GM18861 (cell line): ENCODE measurements around the gene ATP10B.

Experiments
- ATAC-seq: cut with Tn5 transposase; IDR thresholded peaks from one replicate; pipeline ENCODE4 v1.9.1; 2021; ENCODE audit not compliant: unreplicated experiment

ATP10B gene

DNA sequence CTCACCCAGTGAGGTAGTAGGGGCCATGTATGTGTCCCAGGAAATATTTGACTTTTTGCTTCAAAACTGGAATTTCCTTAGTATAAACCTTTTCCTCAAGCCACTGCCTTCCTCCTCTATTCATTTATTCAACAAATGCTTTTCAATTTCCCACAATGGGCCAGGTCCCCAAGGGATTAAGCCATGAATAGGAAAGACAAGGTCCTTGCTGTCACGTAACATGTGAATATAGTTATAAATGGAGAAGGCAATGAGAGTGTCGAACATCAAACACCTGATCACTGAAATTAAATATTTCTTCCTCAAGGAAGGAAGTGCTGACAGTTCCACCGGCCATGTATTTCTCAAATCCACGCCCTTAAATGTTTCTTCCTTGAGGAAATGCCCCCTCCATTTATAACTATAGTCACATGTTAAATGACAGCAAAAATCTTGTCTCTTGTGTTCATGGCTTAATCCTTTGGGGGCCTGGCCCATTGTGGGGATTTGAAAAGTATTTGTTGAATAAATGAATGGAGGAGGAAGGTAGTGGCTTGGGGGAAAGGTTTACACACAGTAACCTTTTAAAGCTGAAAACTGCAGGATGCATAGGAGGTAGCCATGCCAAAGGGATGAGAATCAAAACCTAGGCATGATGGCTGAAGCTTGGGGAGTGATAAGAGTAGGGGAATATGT, 284.8 kb downstream of the ATP10B start:
- no peak for ATAC-seq

DNA sequence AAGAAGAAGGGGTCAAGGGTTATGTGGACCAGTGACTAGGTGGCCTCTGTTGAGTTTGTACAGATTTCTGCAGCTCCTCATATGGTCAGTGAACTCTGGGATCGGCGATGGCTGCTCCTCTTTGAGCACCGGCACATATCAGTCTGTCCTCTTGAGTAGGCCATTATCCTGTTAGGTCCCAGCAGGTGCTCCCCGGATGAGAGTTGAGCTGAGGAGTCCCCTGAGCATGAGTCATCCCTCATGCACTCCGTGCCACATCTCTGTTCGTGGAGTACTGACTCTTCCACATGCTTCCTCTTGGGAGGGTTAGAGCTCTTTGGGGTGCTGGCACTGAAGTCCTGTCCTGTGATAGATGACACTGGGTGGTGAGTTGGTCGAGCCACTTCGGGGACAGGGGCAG, 286.6 kb downstream of the ATP10B start:
- no peak for ATAC-seq

DNA sequence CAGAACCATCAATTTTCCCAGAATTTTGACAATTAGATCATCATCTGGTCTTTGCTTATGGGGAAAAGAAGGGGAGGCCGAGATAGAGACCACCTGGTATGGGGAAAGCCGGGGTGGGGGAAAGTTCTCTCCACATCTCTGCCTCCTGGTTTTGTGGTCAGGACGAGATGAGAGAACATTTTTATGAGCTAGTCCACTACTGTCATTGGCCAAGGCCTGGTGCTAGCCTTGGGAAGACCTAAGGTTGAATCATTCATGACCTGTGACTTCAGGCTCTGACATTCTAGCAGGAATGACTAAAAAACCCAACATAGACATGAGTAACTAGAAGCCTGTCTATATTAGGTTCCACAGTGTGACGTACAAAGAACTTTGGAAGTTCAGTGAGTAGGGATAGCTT, 295.2 kb downstream of the ATP10B start:
- no peak for ATAC-seq

DNA sequence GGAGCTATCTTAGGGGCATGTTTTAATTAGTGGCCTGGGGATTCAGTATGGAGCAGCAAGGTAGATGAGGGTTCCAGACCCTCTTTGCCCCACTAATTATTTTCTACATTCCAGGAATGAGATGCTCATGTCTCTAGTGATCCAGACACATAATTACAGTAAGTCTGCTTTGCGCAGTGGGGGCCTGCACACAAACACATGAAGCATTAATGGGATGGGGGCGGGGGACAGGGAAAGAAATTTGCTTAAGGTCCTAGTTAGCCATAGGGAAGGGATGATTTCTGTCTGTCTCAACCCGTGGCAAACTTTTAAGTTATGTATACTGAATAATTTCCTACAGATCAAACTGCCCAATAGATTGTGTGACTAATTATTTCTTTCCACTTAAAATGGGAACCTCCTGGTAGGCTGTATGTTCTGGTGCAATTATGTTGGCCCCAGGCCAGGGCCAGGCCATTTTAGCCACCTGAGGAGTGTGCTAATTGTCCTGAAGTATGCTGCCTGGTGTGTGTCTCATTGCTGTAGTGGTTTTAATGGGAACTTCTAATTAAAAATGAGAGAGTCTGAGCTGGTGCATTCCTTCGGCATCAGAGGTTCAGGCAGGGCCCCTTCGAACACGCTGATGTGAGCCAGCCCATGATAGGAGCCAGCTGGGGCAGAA, 295.9 kb downstream of the ATP10B start:
- no peak for ATAC-seq

DNA sequence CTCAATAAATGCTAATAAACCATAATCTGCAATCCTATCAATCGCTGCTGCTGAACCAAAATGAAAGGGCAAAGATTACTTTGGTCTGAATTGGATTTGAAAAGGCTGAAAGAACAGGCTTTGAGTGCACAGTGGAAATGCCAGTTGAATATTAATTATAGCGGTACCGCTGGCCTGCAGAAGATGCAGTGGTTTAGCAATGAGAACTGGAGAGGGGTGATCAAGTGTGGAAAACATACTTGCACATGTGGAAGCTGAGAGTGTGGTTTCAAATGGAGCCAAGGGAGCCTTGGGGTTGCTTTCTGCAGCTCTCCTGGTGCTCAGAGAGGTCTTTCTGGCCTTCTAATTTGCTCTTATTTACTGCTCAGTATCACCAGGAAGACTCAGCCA, 296.4 kb downstream of the ATP10B start:
- ATAC-seq = no peak

DNA sequence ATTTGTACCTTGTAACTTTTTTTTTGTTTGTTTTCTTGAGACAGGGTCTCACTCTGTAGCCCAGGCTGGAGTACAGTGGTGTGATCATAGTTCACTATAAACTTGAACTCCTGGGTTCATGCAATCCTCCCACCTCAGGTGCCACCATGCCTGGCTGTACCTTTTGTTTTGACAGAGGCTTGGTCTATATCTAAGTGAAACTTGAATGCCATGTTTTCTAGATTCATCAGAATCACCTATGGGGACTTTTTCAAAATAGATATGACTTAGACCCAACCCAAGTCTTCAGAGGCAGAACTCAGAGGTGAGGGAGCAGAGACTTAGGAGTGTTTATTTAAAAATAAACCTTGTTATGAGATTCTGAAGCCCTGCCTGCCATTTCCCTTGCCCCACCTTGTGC, 301.9 kb downstream of the ATP10B start:
- ATAC-seq = no peak

DNA sequence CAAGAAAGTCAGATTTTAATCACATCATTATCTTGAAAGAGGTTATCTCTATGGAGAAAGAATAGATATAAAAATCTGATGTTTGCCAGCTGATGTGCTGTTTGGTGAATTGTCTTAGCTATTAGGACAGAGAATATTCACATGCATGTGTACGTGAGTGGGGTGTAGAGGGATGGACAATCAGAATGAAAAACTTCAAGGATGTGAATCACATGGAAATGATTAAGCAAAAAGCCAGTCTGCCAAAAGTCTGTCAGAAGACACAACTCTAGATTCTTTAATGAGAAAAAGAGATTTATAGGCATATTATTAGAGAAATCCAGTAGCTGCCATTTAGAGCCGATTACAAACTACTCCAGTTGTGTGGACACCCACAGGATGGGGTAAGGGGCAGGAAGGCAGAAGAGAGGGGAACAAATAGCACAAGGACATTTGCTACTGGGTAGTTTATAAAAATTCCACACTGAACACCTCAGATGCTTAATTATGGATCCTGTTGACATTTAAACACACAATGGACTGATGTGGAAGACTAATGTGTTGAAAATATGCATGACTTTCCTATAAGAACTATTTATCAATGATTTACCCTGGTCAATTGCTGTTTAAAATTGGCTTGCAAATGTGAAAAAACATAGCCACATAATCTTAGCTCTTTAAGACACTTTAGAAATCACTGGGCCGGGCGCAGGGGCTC, 302.9 kb downstream of the ATP10B start:
- ATAC-seq = no peak

DNA sequence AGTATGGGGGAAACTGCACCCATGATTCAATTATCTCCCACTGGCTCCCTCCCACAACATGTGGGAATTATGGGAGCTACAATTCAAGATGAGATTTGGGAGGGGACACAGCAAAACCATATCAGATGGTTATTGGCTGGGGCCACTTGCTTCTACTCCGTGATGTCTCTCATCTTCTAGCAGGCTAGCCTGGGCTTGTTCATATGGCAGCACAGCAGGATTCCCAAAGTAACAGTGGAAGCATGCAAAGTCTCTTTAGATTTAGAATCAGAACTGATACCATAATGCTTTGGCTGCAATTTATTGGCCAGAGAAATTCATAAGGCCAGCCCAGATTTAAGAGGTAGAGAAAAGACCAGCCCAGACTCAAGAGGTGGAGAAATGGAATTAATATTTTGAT, 304.1 kb downstream of the ATP10B start:
- no peak for ATAC-seq

DNA sequence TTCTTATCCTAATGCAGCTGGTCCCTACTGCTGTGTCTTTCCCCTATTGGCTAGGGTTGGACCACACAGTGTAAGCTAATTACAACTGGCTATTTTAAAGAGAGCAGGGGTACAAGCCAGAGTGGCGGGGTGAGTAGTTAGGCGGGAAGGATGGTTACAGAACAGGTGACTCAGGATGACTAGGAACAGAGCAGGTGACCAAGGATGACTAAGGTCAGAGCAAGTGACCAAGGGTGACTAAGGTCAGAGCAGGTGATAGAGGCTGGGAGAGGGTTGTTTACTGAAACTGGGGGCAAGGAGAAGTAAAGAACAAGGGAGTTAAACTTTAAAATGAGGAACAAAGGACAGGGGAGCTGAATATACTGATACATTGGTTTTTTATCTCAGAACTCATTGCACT, 304.9 kb downstream of the ATP10B start:
- ATAC-seq = no peak

DNA sequence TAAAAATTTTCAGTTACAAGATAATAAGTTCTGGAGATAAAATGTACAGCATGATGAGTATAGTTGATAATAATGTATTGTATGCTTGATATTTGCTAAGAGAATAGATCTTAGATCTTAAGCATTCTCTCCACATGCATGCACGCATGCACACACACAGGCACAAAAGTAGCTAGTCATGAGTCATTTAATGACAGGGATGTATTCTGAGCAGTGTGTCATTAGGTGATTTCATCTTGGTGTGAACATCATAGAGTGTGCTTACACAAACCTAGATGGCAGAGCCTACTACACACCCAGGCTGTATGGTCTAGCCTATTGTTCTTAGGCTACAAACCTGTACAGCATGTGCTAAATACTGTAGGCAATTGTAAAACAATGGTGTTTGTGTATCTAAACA, 306.2 kb downstream of the ATP10B start:
- ATAC-seq = no peak

DNA sequence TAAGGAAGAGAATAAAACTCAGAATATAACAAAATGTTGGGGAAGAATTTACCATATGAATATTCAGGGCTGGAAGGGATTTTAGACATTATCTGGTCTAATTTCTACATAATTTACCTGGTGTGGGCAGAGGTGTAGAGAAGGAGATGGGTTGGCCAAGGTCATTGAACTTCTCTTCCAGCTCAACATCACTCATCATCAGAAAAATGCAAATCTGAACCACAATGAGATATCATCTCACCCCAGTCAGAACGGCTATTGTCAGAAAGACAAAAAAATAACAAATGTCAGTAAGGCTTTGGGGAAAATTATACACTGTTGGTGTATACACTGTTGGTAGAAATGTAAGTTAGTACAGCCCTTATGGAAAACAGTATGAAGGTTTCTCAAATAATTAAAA, 308.6 kb downstream of the ATP10B start:
- no peak for ATAC-seq

DNA sequence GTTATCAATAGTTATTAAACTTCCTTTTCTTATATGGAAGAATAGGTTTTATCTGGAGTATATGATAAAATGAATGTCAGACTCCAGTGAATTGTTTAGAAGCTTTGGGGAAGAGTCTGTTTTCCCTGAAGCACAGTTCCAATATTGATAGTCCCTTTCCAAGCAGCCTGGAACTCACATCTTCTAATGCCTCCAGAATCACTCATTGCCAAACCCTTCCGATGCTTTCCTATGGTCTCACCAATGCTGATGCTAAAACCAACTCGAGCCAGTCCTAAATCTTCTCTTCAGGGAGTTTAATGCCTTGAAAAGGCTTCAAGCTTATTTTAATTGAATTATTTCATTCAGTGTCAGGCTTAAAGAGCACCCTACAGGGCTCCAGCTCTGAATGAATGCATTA, 309.2 kb downstream of the ATP10B start:
- no peak for ATAC-seq

DNA sequence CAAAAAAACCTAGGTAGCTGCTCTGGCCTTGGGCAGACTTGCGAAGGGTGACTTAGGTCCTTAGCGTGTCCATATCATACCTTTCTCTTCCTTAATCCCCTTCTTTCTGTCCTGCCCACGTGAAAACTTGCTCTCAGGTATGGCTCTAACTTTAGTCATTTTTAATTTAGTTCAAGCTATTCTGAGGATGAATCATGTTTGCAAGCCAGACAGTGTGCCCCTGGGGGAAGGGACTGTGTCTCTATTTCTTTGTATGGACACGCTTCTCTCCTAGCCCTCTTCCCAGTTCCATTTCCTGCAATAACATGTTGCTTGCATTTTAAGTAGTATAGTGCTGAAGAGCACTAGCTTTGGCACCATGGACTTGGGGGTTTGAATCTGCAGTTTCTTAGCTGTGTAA, 309.7 kb downstream of the ATP10B start:
- ATAC-seq = no peak

DNA sequence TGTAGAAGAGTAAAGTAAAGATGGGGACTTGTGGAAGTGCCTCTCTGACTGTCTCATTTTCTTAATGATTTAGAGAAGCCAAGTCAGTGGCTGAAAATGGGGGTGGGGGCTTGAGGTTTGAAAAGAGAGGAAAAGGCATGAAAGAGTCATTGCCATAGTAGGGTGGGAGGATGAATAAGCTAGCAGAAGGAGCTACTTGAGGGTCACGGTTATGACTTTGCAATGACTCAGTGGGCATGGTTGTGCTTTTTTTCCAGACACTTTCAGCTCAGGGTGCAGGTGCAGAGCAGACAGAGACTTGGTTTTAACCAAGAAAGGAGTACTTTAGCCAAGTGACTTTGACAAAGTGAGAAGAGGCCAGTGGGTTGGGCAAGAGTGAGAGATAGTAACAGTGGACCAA, 312.6 kb downstream of the ATP10B start:
- no peak for ATAC-seq

DNA sequence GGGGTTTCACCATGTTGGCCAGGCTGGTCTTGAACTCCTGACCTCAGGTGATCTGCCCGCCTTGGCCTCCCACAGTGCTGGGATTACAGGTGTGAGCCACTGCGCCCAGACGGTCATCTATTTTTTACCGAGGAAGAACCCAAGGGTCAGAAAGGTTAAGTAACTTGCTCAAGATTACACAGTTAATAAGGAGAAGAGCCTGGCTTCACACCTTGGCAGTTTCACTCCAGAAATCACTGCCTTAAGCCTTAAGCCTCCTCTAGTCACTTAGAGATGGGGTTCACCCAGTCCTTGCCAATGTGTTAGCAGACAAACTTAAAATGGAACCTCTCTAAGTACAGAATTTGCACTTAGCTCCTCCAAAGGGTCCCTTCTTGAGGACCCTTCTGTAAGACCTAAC, 314.1 kb downstream of the ATP10B start:
- ATAC-seq = no peak

DNA sequence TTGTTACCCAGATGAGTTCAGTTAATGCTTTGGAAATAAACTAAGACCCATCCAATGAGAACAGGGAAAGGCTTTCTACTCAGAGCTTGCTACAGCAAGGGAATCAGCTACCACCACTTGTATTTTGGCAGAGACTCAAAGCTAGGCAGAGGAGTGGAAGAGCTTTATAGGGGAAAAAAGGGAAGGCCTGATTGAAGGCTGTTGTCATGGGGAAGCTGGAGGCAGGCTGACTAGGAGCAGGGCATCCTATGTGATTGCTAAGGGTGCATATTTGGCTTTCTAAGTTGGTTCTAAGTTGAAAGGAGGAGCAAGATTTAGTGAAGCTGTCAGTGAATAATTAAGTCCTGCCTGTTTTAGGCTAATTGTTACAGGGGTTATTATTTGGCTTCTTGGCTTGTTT, 314.9 kb downstream of the ATP10B start:
- ATAC-seq = no peak

DNA sequence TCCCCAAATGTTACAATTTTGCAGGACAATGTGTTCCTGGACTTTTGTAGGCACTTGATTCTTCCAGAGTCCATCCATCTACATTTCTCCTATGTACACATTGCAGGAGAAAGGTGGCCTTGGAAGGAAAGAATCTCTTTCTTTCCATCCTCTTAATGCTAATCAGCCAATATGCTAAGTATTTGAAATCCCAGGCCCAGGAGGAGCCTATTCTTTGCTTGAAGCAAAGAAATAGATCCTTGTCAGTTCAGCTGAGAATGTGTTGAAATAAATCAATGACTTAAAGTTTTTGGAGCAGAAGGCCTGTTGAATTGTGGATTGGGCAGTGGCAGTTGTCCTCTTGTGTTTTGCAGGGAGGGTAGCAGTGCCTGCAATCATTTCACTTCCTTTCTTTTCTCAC, 317.1 kb downstream of the ATP10B start:
- ATAC-seq = no peak

DNA sequence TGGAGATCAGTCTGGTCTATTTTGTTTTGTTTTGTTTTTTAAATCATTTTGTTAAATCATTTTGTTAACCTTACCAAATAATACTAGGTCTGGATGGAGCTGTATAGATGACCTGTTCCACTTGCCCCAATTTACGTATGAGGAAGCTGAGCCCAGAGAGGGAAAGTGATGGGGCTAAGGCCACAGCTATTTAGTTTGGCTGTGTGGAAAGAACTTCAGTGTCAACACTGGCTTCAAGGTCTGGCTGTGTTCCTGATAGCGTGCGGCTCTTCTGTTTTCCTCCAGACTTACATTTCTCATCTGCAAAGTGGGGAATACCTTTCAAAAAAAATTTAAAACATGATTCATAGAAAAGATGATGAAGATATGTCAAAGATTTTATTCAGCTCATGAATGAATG, 317.9 kb downstream of the ATP10B start:
- no peak for ATAC-seq

DNA sequence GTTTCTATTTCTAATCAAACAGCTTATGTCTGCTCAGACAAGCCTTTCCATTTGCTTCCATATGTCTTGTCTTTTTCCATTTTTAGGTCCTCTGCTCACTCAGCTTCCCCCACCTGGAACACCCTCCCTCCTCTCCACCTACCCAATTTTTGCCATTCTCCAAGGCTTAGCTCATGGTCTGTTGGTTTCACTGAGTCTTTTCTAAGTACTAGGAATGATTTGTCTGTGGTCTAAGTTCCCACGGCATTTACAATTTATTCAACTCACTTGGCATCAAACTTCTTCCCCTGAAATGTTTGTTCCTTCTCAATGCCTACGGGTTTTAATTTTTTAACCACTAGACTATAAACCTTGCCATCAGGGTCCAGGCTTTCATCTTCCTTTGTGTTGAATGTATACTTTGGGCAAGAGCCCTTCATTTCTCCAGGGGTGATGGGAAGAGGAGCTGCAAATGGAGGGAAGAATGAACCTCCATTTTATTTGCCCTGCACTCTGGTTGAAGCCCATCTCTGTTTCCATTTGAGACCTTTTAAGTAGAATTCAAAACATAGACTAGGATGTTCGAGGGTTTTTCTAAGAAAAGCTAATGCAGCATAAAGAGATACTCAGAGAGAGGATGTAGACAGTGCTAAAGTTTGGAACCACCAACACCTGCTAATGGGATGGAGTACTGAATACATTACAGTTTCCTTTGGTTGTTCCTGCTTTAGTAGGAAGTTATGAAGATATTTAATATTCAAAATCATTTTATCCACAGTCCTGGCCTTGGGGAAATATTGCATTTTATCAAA, 326.3 kb downstream of the ATP10B start:
- ATAC-seq = no peak

DNA sequence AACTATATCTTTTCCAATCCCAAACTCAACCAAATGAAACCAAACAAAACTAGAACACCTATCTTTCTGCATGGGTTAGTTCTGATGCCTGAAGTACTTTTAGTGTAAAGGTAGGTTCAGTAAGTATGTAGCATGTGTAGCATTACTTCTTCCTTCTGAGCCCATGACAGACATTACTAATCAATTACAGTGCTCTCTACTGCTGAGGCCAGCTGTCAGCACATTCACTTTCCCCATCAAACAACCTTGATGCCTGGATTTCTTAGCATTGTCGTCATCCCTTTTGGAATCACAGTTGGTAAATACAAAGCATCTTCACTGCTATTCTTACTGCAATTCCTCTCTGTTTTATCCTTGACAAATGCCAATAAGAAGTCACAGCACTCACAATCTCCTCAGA, 327.2 kb downstream of the ATP10B start:
- no peak for ATAC-seq

DNA sequence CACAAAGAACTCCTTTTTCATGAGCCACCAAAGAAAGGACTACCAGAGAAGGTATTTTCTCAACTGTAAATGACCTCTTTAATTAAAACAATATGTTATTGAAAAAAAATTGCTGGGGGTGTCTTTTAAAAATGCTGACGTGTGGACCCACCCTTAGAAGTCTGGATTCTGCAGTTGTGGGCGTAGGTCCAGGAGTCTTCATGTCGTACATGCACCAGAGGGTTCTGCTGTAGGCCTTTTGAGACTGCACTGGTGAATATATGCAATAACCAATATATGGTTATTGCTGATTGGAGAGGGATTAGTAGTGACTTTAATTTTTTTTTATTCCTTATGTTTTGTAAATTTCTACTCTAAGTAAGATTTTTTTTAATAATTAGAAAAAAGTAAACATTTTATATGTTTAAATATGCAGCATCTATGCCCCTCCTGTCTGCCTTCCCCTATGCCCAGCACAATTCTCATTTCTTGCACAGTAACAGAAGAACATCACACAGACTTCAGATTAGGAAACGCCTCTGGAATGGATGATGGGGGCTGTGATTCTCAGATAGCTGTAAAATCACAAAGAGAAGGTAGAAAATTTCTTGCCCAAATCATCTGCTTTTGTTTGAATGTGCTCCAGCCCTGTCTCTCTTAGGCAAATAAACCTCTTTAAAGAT, 328.4 kb downstream of the ATP10B start:
- ATAC-seq = no peak
